Upper lobe of left lung (tissue), 4 donors: Measurements from ENCODE around the gene CMTM4.

ENCODE experiments used
- CTCF ChIP-seq, 6 experiments: fragments of 450-650 bp in 4 of 6; fragments of 200-600 bp in 2 of 6; sonication (generic) in 2 of 6; IDR thresholded peaks; one replicate each; pipeline ENCODE4 v1.5.1; 2016 to 2019; ENCODE audit warnings: antibody characterized with exemption in 6 of 6
- EP300 ChIP-seq, 4 donors: sonication (generic); formaldehyde crosslinking; IDR thresholded peaks; one replicate each; pipeline ENCODE4 v1.5.1; 2017; ENCODE audit warnings: antibody characterized with exemption in 4 of 4, control low read depth in 2 of 4
- POLR2AphosphoS5 ChIP-seq, 2 donors: sonication (generic); formaldehyde crosslinking; IDR thresholded peaks; one replicate each; pipeline ENCODE4 v1.5.1; 2017; ENCODE audit warnings: antibody characterized with exemption in 2 of 2

- TF ChIP-seq EP300 (IDR thresholded peaks at IDR 0.05) (no peak), CTCF (IDR thresholded peaks at IDR 0.05) (no peak), POLR2AphosphoS5 (IDR thresholded peaks at IDR 0.05) (no peak)
These were observed 101.8 kb downstream of the CMTM4 start for GRCh38 chr16:66594739-66595138.
